WTC11 (cell line): ENCODE data around the gene LCN12. TPM values are rescaled to one million over a fixed set of nuclear protein-coding genes. Genes with fewer than 3 reads are reported as not detected.

Experiments
- ATAC-seq: fragments of 200-7000 bp; cut with Tn5 transposase; 2 replicates; pipeline ENCODE4 v1.10.0; 2021; ENCODE audit warnings: mild to moderate bottlenecking, moderate library complexity
- CTCF ChIA-PET: fragments of 300-600 bp; sonication (Branson Sonifier 250); formaldehyde crosslinking; loops from one replicate; lab custom pipeline; 2021; ENCODE audit warnings: antibody characterized with exemption; lab: Charles Lee
- POLR2A ChIA-PET: fragments of 350-600 bp; sonication (Branson Sonifier 250); formaldehyde crosslinking; loops from one replicate; lab custom pipeline; 2021; ENCODE audit warnings: antibody characterized with exemption; lab: Charles Lee
- DNase-seq: peaks from one replicate; pipeline ENCODE4 v3.0.0; 2021; ENCODE audit warnings: low spot score
- H3K27ac Mint-ChIP-seq: 2 replicates; pipeline ENCODE4 v1.8.0; 2021; ENCODE audit warnings: mixed read lengths
- H3K27me3 Mint-ChIP-seq: 2 replicates; pipeline ENCODE4 v1.8.0; 2021; ENCODE audit warnings: low read depth, mild to moderate bottlenecking, moderate library complexity, mixed read lengths
- H3K36me3 Mint-ChIP-seq: 2 replicates; pipeline ENCODE4 v1.8.0; 2021; ENCODE audit warnings: mixed read lengths
- H3K4me1 Mint-ChIP-seq: 2 replicates; pipeline ENCODE4 v1.8.0; 2022; ENCODE audit warnings: mixed read lengths
- H3K4me3 Mint-ChIP-seq: 2 replicates; pipeline ENCODE4 v1.8.0; 2021; ENCODE audit warnings: mild to moderate bottlenecking, moderate library complexity, mixed read lengths
- H3K9me3 Mint-ChIP-seq: 2 replicates; pipeline ENCODE4 v1.8.0; 2021; ENCODE audit warnings: mixed read lengths
- E2F4 ChIP-seq: sonication (generic); formaldehyde crosslinking; IDR thresholded peaks from 2 replicates; pipeline ENCODE4 v1.8.1; 2022; ENCODE audit warnings: low read depth, mild to moderate bottlenecking, moderate library complexity, missing genetic modification reagents, borderline replicate concordance
- NR1H2 ChIP-seq: sonication (generic); formaldehyde crosslinking; IDR thresholded peaks from 2 replicates; pipeline ENCODE4 v1.9.0; 2021; ENCODE audit warnings: mild to moderate bottlenecking, moderate library complexity, missing genetic modification reagents
- OVOL2 ChIP-seq: fragments of 250-450 bp; sonication (Bioruptor Pico); IDR thresholded peaks from 2 replicates; pipeline ENCODE4 v1.9.0; 2021; ENCODE audit warnings: mild to moderate bottlenecking, borderline replicate concordance
- RELA ChIP-seq: sonication (generic); formaldehyde crosslinking; IDR thresholded peaks from 2 replicates; pipeline ENCODE4 v1.8.1; 2022; ENCODE audit warnings: missing genetic modification reagents, mild to moderate bottlenecking, borderline replicate concordance
- TP53 ChIP-seq: sonication (generic); formaldehyde crosslinking; IDR thresholded peaks from 2 replicates; pipeline ENCODE4 v1.8.1; 2023; ENCODE audit warnings: mild to moderate bottlenecking, missing genetic modification reagents
- ZNF281 ChIP-seq: sonication (generic); formaldehyde crosslinking; IDR thresholded peaks from 2 replicates; pipeline ENCODE4 v1.8.0; 2023; ENCODE audit warnings: mild to moderate bottlenecking, missing genetic modification reagents
- ZNF423 ChIP-seq: fragments of 250-450 bp; sonication (Bioruptor Pico); IDR thresholded peaks from 2 replicates; pipeline ENCODE4 v2.1.2; 2022; ENCODE audit warnings: mild to moderate bottlenecking, moderate library complexity
- ZNF425 ChIP-seq: fragments of 250-450 bp; sonication (Bioruptor Pico); conservative IDR thresholded peaks from 2 replicates; pipeline ENCODE4 v1.9.0; 2021; ENCODE audit warnings: mild to moderate bottlenecking
- total RNA-seq: library from RNA; stranded (reverse); gene quantifications from 3 replicates; pipeline ENCODE4 v1.2.3, GENCODE V29; 2021
- TF ChIP-seq, protein P1 (sequence below): sonication (generic); formaldehyde crosslinking; IDR thresholded peaks from 2 replicates; pipeline ENCODE4 v1.8.1; 2023; ENCODE audit warnings: mild to moderate bottlenecking, missing genetic modification reagents, borderline replicate concordance

Gene LCN12
- total RNA-seq, 1 experiment from 2014 or later: 1.9 TPM

- TF ChIP-seq OVOL2 (no peak), RELA (no peak)
- TF ChIP-seq, protein P1, sequence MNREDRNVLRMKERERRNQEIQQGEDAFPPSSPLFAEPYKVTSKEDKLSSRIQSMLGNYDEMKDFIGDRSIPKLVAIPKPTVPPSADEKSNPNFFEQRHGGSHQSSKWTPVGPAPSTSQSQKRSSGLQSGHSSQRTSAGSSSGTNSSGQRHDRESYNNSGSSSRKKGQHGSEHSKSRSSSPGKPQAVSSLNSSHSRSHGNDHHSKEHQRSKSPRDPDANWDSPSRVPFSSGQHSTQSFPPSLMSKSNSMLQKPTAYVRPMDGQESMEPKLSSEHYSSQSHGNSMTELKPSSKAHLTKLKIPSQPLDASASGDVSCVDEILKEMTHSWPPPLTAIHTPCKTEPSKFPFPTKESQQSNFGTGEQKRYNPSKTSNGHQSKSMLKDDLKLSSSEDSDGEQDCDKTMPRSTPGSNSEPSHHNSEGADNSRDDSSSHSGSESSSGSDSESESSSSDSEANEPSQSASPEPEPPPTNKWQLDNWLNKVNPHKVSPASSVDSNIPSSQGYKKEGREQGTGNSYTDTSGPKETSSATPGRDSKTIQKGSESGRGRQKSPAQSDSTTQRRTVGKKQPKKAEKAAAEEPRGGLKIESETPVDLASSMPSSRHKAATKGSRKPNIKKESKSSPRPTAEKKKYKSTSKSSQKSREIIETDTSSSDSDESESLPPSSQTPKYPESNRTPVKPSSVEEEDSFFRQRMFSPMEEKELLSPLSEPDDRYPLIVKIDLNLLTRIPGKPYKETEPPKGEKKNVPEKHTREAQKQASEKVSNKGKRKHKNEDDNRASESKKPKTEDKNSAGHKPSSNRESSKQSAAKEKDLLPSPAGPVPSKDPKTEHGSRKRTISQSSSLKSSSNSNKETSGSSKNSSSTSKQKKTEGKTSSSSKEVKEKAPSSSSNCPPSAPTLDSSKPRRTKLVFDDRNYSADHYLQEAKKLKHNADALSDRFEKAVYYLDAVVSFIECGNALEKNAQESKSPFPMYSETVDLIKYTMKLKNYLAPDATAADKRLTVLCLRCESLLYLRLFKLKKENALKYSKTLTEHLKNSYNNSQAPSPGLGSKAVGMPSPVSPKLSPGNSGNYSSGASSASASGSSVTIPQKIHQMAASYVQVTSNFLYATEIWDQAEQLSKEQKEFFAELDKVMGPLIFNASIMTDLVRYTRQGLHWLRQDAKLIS (CRISPR knock-in tag): no peak
Measured at GRCh38 chr9:136972743-136973142, 20.7 kb downstream of the LCN12 start (continued).

DNA sequence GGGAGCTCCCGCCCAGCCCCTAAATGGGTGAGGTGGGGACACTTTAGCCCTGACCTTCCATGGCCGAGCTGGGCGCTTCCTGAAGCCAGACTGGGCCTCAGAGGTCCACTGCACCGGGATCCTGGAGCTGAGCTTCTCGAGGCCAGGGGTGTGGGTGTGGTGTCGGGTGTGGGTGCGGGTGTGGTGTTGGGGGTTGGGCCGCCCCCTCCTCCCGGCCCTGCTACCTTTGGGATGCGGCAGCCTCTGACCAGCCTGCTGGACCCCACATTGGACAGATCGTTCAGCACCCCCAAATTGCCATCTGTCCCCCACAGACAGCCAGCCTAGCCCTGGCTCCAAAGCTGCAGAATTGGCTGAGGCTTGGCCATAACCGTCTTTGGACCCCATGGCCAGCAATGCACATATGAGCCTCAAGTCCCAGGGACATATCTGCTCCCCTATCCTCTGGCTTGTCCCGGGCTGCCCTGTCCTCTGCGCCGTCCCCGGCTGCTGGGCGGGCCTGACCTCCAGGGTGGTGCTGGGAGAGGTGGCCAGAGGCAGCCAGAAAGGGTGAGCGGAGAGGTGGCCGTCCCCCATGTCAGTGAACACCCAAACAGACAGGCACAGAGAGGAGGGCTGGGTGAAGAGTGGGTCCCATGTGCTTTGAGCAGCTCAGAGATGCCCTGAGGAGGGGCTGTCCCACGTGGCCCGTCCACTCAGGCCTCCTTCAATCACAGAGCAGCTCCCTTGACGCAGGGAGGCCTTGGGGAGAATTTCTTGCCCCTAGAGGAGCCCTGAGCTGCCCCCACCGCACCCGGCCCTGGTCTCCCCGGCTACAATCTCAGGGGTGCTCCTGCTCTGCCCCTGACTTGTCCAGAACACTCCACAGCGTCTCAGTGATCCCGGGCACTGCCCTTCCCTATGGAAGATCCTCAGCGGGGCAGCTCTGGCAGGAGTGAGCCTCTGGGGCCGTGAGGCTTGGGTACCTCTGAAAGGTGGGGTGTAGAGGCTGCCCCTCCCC is 21.8 kb downstream of the LCN12 start:
- CTCF ChIA-PET: interaction anchor here (0.5 to 6.2 kb wide), 10 partner anchors 9 to 189 kb away, joined by 3 to 117 read pairs (median 5); no protein-coding TSS in a partner anchor
- POLR2A ChIA-PET: no interaction called here

More for the DNA sequence above, 21.8 kb downstream of the LCN12 start:
- no peak for TF ChIP-seq ZNF281 (CRISPR knock-in tag)
- TF ChIP-seq TP53 (CRISPR knock-in tag): no peak
- TF ChIP-seq ZNF423 (CRISPR knock-in tag): no peak
- TF ChIP-seq E2F4 (CRISPR knock-in tag): no peak
- TF ChIP-seq ZNF425 (CRISPR knock-in tag): no peak
- TF ChIP-seq NR1H2: no peak
- Mint-ChIP-seq H3K4me1 (peaks cover 3% of the 10 kb centered on the region; the same call in 1 of the 2 replicates), H3K27me3 (peaks cover 3% of the 10 kb centered on the region; the same call in 1 of the 2 replicates), H3K4me3 (no peak overlapping the region), H3K27ac (no peak overlapping the region), H3K36me3 (no peaks in the 10 kb centered on the region), H3K9me3 (no peaks in the 10 kb centered on the region)
- no peak for ATAC-seq
- no peak for DNase-seq
